ENCODE data around the gene RAVER2. TPM values are rescaled to one million over a fixed set of nuclear protein-coding genes. Genes with fewer than 3 reads are reported as not detected.

The RAVER2 gene
- total RNA-seq, 1 experiment from 2014 or later: 13.3 TPM

- H3K27ac Mint-ChIP-seq: no peak overlapping the region
- H3K27ac ChIP-seq (ENCODE audit: insufficient read length, low read depth, low read length): no peak overlapping the region
Observed at GRCh38 chr1:64838486-64838885, 93.6 kb downstream of the RAVER2 start.

More at GRCh38 chr1:64838486-64838885, 93.6 kb downstream of the RAVER2 start:
- Histone ChIP-seq H3K23ac (ENCODE audit: insufficient read length, low read depth, low read length) (no peak overlapping the region), H2BK20ac (ENCODE audit: low read depth, low read length, poor library complexity, severe bottlenecking) (no peak overlapping the region), H2BK15ac (ENCODE audit: low read depth, low read length) (no peak overlapping the region), H3K18ac (ENCODE audit: insufficient read length, low read depth, low read length) (no peak overlapping the region), H3T11ph (ENCODE audit: low read length) (no peak overlapping the region), H3K56ac (ENCODE audit: insufficient read length, low read depth, low read length) (no peak overlapping the region), H4K20me1 (ENCODE audit: control insufficient read depth, insufficient read depth, insufficient read length) (no peaks in the 10 kb centered on the region), H2AK5ac (ENCODE audit: insufficient read length, low read length) (no peak overlapping the region), H2AFZ (ENCODE audit: low read length) (no peak overlapping the region), H3K79me2 (ENCODE audit: insufficient read depth, low read length) (no peaks in the 10 kb centered on the region), H4K8ac (replicated peaks; ENCODE audit: insufficient read length, low read depth, low read length) (no peak overlapping the region), H3K4me2 (ENCODE audit: insufficient read depth, insufficient read length, low read length) (no peak overlapping the region), H4K5ac (ENCODE audit: insufficient read length, low read depth, low read length) (no peak overlapping the region), H3K14ac (ENCODE audit: insufficient read depth, low read length) (no peak overlapping the region), H2BK120ac (ENCODE audit: low read depth, low read length, poor library complexity, severe bottlenecking) (no peak overlapping the region), H3K23me2 (ENCODE audit: insufficient read length, low read depth, low read length, poor library complexity, severe bottlenecking) (no peaks in the 10 kb centered on the region), H3K27me3 (ENCODE audit: insufficient read depth, low read length) (no peaks in the 10 kb centered on the region), H3K4ac (ENCODE audit: low read depth, low read length) (no peak overlapping the region), H3K9ac (ENCODE audit: extremely low read depth, insufficient read length, low read length) (no peak overlapping the region), H3K9me3 (ENCODE audit: control insufficient read depth, low read depth, low read length) (no peaks in the 10 kb centered on the region), H4K91ac (ENCODE audit: insufficient read length, low read depth, low read length) (no peak overlapping the region), H2BK12ac (ENCODE audit: insufficient read length, low read depth, low read length) (no peak overlapping the region), H2BK5ac (ENCODE audit: insufficient read length, low read length) (no peak overlapping the region), H3K4me1 (ENCODE audit: insufficient read depth, low read length) (no peaks in the 10 kb centered on the region), H3K79me1 (ENCODE audit: insufficient read depth, low read depth, low read length, poor library complexity, severe bottlenecking) (no peaks in the 10 kb centered on the region)
- TF ChIP-seq CTCF (conservative IDR thresholded peaks at IDR 0.05): no peak
- Mint-ChIP-seq H3K4me3 (no peak overlapping the region), H3K4me1 (peaks cover 4 to 5% of the 10 kb centered on the region in 2 experiments; a peak in 2 of 4 replicates), H3K9me3 (no peaks in the 10 kb centered on the region), H3K27me3 (ENCODE audit: low read depth) (no peaks in the 10 kb centered on the region), H3K36me3 (ENCODE audit: insufficient read depth in 1 of 3, low read depth in 3 of 3) (peaks cover 4 to 24% (median 5%) of the 10 kb centered on the region in 3 experiments; a peak in 6 of 7 replicates)
- WGBS (ENCODE audit: extremely low coverage, insufficient read length, low lambda C conversion rate): no CpG with 5 or more reads among the region's 7 CpGs
- DNase-seq: no peak

Measured in H9 (cell line).